SK-N-MC (cell line): ENCODE measurements around the gene XDH.

Experiments used
- EZH2 ChIP-seq: fragments of 200-600 bp; sonication (generic); IDR thresholded peaks from one replicate; pipeline ENCODE4 v1.6.1; 2017; ENCODE audit warnings: antibody characterized with exemption
- POLR2AphosphoS5 ChIP-seq: IDR thresholded peaks from 2 replicates; pipeline ENCODE4 v1.6.1; 2012; ENCODE audit warnings: mild to moderate bottlenecking, low read depth, low read length, borderline replicate concordance

DNA sequence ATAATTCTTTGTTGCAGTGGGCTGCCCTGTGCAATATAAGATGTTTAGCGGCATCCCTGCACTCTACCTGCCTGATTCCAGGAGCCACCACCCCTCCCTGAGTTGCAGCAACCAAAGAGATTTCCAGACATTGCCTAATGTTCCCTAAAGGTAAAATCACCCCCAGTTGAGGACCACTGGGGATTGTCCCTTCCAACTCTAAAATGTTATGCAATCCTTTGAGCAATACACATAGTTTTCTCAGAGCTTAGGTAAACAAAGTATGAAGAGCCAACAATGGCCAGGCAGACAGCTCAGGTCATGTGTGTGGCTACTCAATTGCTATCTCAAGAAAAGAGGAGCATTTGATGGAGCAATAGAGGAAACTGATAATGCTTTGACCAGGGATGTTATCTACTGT, 87.0 kb downstream of the XDH start:
- TF ChIP-seq EZH2 (no peak), POLR2AphosphoS5 (no peak)
